ENCODE data around the gene OCA2.
"Not testable (repeated sequence)": the region's sequence is repeated elsewhere in the genome, so short reads cannot be mapped to it uniquely, and the experiment has no call there.

Gene OCA2

DNA sequence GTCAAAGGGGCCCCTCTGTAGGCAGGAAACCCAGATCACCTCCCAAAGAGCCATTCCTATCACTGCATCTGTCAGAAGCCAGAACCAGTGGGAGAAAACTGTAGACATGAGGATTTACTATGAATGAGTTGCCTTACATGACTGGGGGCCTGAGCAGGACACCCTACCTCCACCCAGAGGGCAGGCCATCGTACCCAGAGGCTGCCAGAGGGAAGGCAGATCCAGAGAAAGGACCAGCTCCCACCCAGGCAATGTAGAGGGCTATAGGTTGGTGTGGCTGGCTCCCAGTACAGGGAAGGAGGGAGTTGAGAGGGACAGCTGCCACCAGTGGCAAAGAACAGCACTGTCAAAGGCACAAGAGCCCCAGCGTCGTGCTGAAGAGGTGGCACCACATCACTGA, 233.2 kb downstream of the OCA2 start:
- no peak for DNase-seq

GRCh38 chr15:27865323-27865922, 233.7 kb downstream of the OCA2 start:
- no peak for DNase-seq

- no peak for DNase-seq
These were observed 234.4 kb downstream of the OCA2 start for GRCh38 chr15:27864719-27865118.

DNA sequence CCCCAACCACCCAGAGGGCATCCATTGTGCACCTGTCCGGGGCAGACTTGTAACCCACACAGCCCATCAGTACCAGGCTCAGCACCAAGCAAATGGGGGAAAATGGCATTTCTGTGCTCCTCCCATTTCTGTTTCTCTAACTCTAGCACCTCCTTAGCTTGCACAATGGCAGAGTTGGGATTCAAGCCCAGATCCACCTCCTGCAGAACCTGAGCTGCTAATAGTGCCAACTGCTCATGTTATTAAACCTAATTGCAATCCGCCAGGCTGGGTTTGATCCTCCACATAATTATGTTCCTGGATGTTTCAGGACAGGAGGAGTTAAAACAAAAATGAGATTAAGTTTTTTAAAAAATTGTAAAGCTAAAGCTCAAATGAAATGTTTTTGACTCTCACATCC, 235.0 kb downstream of the OCA2 start:
- no peak for DNase-seq

DNA sequence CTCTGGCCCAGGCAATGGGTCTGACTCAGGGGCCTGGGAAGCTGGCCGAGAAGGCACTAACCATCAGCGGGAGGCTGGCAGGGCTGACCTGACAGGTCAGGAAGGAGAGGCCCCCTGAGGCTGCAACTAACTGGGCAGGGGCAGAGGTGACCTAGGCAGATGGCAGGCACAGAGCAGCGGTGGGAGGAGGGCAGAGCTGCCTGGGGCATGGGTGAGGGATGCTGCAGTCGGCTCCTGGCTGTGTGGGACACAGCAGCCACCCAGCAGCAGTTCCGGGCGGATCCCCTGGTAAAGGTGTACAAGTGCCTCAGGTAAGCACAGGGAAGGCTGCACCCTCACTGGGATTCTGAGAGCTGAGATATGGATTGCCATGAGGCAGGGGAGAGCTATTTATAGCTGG, 236.1 kb downstream of the OCA2 start:
- DNase-seq: no peak

GRCh38 chr15:27861171-27861570, 237.9 kb downstream of the OCA2 start:
- no peak for DNase-seq

- no peak for DNase-seq
These were observed 244.0 kb downstream of the OCA2 start for GRCh38 chr15:27855137-27855536.

DNA sequence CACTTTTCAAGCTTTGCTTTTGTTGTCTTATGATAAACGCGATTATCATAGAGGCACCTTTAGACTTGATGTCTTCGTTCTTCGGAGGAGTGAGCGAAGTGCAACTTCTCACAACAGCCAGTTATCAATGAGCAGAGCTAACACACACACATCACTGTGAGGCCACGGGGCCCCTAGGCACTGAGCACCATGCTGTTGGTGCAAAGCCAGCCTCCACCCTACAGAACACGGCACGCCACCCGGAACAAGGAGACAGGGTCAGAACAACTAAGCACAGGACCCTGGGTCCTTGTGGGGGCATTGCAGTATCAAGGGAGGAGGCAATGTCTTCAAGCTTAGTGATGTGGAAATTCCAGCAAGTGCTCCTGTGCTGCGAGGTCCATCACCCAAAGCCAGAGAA, 244.5 kb downstream of the OCA2 start:
- DNase-seq: no peak

- DNase-seq: no peak
These were observed 245.3 kb downstream of the OCA2 start for GRCh38 chr15:27853624-27854455.

DNA sequence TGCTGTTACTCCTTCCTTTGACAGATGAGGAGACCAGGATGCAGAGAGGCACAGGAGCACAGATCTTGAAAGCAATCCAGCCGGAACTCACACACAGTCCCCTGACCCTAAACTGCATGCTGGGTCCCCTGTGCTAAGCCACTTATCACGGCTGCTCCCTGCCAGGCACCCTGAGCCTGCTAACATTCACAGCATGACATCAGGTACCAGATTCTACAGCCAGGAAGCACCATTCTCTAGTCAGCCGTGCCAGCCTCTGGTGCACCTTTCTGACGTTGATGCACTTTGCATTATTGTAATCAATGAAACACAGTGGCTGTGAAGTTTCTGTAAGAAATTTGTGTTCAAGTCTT, 247.3 kb downstream of the OCA2 start:
- DNase-seq: no peak

DNA sequence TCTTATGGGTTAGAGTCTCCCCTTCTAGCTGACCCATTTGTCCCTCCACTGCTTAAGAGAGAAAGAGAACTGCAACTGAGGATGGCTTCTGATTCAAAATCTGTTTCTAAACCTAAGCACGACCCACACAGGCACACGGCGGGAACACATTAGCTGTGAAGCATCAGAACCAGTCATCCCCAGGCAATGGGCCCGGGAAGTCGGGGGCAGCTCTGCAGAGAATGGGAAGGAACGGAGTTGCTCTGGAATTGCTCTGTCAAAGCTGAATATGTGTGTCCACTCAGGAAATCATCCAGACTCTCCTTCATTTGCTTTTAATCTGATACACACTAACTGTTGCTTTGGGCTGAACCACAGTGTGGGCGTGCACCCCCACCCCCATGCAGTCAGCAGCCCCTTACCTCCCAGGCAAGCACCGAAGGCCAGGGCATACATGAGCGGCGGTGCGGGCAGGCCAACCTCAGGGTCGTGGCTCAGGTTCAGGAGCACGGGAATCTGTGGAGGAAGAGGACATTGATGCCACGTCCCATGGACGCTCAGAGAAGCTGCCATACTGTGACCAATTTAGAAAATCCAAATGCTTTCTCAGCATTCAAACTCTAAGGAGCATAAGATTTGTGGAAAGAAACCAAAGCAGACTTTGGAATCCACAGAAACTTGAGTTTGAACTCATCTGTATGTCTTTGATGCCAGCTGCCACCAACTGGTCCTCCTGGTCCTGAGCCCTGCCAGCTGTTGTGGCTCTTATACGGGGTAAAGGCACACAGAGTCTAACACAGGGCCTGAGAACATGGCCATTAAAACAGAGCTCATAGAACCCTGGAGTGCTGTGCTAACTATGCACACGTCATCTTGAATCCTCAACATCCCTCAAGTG, 247.9 kb downstream of the OCA2 start:
- DNase-seq: no peak

- DNase-seq: no peak
These were observed 249.1 kb downstream of the OCA2 start for GRCh38 chr15:27850050-27850449.

DNA sequence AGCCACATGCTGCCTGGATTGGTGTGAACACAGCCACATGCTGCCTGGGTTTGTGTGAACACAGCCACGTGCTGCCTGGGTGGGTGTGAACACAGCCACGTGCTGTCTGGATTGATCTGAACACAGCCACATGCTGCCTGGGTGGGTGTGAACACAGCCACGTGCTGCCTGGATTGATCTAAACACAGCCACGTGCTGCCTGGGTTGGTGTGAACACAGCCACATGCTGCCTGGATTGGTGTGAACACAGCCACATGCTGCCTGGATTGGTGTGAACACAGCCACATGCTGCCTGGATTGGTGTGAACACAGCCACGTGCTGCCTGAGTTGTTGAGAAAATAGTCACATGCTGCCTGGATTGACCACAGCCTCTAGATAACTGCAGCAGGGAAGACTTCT, 250.2 kb downstream of the OCA2 start:
- not testable (repeated sequence) for DNase-seq

DNA sequence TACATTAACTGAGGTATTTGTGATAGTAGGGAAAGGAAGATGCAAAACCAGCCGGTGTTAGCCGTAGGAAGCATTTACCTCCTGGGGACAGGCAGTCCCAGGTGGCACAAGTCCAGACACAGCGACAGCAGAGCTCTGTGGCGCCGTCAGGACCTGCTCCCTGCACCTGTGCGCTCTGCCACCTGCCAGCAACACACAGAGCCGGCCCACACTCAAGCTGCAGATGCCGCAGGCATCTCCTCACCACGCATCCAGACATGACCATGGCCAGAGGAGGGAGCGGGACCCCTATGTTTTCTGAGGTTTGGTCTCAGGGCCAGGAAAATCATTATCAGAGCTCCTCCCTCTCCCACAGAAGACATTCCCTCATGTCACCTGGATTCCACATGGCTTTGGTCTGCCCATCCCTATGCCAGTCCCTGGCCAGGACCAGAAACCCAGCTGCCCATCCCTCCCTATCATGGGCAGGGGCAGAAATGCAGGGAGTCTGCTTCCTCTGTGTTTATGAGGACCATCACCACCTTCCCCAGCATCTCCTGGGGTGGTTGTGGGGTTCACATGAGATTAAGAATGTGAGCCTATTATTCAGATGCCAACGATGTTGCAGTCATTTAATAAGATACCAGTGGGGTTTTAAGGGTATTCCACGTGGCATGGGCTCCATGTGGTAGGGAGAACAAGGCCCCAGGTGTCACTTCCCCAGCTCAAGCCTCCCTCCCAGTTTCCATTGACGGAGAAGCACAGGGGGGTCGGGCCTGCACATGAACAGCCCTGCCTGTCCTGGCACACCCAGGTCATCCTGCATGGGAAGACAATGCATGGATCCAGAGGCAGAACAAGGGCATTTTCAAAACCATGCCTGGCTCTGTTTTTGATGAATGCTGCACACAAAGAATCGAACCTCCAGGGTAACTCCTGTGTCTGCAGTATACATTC, 251.1 kb downstream of the OCA2 start:
- no peak for DNase-seq

DNA sequence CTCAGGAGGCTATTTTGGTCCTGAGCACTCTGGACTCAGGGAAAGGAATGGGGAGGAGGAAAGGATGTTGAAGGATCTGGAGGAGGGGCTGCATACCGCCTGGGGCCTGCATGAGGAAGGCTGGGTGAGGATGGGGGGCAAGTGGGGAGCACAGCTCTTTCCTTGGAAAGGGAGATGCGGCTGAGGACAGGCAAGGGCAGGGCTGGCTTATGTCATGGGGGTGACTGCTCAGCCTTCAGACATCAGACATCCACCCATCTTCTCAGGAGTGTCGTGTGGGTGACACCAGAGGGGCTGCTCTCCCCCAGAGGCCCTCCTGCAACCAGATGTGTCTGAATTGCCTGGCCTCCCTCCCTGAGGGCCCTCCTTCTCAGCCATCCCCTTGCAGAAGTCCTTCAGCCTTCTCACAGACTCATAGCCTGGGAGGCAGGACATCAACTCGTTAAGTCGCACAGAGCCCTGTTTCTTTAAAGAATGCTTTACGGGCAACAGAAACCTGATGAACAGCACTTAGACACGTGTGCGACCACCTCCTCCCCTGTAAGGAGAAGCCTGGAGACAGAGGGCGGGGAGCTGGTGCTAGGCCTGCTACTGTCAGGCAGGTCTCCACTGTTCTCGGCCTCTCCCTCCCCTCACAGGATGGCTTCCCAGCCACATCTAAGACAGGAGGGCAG, 252.3 kb downstream of the OCA2 start:
- DNase-seq: no peak

DNA sequence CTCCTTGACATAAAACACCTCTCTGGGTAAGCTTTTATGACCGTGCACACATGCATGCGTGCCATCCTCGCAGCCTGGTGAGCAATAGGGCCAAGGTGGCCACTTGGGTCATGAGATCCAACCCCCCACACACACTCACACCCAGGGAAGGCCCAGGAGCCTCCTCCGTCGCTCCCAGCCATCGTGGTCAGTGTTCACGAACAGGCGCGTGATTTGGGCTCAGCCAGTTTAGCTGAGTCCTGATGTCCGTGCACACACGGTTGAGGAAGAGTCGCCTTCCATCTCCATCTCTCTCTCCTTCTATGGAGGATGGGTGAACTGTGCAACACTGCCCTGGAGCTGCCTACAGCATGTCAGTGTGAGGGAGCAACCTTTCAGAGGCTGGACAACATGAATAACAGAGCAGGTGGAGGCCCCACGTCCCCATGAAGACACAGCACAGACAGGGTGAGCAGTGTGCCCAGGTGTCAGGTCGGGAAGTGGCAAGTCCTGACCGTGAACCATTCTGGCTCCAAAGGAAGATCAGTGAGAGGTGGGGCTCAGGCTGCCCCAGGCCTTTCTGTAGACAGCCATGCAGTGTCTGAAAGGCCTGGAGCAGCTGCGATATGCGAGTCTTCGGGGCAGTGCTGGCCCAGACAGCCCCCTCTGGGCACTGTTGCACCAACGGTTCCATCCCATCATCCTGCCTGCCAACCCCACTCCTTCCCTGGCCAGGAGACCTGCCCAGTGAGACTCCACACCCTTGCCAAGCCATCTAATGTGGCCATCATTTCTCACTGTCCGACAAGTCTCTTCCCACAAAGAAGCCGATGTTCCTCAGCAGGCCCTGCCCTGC, 253.4 kb downstream of the OCA2 start:
- DNase-seq: no peak

DNA sequence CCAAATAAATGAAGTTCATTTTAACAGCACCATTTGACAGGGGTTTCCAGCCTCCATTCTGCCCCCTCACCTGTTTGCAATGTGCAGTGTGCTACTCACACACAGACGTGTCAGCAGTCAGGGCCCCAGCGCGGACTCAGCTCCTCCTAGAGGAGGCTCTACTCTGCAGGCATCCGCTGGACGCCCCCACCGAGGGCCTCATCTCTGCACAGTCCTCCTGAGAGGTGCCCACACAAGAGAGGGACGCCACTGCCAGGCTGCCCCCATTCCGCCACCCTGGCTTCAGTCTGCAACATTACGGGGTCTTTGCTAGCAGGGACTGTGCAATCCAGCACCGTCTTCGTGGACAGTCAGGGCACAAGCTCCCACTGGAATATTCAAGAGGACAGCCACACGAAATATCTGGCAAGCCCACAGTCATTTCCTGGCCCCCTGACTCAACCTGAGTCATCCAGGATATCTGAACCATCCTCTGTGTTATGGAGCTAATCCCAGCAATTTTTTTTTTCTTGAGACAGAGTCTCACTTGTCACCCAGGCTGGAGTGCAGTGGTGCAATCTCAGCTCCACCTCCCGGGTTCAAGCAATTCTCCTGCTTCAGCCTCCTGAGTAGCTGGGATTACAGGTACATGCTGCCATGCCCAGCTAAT, 255.0 kb downstream of the OCA2 start:
- DNase-seq: no peak

- no peak for DNase-seq
These were observed 256.0 kb downstream of the OCA2 start for GRCh38 chr15:27843146-27843545.

- DNase-seq: no peak
These were observed 256.6 kb downstream of the OCA2 start for GRCh38 chr15:27842526-27842925.

- no peak for DNase-seq
These were observed 263.7 kb downstream of the OCA2 start for GRCh38 chr15:27835233-27835939.

Data from AML-193 (cell line).